Right atrium auricular region (tissue), 2 donors: ENCODE measurements around the gene NKX6-1. TPM values are rescaled to one million over a fixed set of nuclear protein-coding genes. Genes with fewer than 3 reads are reported as not detected.

ENCODE experiments used
- DNase-seq: peaks from one replicate; pipeline ENCODE4 v3.0.0-alpha.2; 2019; ENCODE audit warnings: low spot score
- H3K27ac ChIP-seq, 2 donors: fragments of 200-600 bp; sonication (generic); 1 replicate in 1 of 2; 2 replicates in 1 of 2; pipeline ENCODE4 v1.5.1; 2016 to 2019
- H3K27me3 ChIP-seq, 2 donors: fragments of 200-600 bp; sonication (generic); one replicate each; pipeline versions ENCODE4 v1.5.1 to v1.6.0; 2017 to 2019
- H3K36me3 ChIP-seq: fragments of 200-600 bp; sonication (generic); one replicate; pipeline ENCODE4 v1.5.1; 2016
- H3K4me1 ChIP-seq, 2 donors: fragments of 200-600 bp; sonication (generic); one replicate each; pipeline versions ENCODE4 v1.5.1 to v1.6.0; 2017 to 2019
- H3K4me3 ChIP-seq, 2 donors: fragments of 200-600 bp; sonication (generic); 1 replicate in 1 of 2; 2 replicates in 1 of 2; pipeline ENCODE4 v1.5.1; 2017 to 2019; ENCODE audit warnings: mild to moderate bottlenecking in 1 of 2, moderate library complexity in 1 of 2
- H3K9me3 ChIP-seq, 2 donors: fragments of 200-600 bp; sonication (generic); one replicate each; pipeline ENCODE4 v1.5.1; 2019
- total RNA-seq, 2 donors: library from RNA; depleted of rRNA; stranded (reverse); fragments of >200 nt; gene quantifications; one replicate each; pipeline ENCODE4 v1.1.0, GENCODE V29; 2016
- TF ChIP-seq, protein P1 (sequence below), 2 donors: fragments of 200-600 bp; sonication (generic); IDR thresholded peaks; one replicate each; pipeline ENCODE4 v1.5.1; 2019; ENCODE audit warnings: antibody characterized with exemption in 2 of 2

Gene NKX6-1
- total RNA-seq, 2 donors from 2014 or later, result not detected

DNA sequence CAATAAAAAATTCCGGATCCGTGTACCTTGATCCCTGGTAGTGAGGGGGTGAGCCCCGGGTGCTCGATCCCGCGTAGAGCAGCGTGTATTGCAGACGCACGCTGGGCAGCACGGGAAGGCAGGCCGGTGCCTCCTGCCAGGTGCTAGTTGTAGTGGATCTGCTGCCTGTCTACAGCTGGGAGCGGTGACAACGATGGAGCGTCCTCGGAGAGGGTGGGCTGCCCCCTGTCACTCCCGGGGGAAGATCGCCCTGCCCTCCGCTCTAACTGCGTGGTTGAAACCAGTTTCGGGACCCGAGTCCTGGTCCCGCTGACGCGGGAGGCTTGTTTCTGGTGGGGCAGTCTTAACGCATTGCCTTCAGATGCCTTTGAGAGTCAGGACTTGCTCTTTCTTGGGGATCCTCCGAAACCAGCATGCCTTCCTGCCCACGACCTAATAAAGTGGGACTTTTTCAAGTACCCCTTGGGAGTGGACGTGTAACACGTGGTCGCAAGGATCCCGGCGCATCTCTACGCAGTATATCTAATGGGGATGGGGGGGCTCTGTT lies 2.7 kb upstream of the NKX6-1 start:
- Histone ChIP-seq H3K4me3 (no peak overlapping the region), H3K36me3 (no peaks in the 10 kb centered on the region), H3K9me3 (no peaks in the 10 kb centered on the region), H3K4me1 (peaks cover 0 to 33% of the 10 kb centered on the region in 2 donors), H3K27ac (no peak overlapping the region), H3K27me3 (peaks cover 53 to 77% of the 10 kb centered on the region in 2 donors)
- DNase-seq, result no peak
- TF ChIP-seq, protein P1, sequence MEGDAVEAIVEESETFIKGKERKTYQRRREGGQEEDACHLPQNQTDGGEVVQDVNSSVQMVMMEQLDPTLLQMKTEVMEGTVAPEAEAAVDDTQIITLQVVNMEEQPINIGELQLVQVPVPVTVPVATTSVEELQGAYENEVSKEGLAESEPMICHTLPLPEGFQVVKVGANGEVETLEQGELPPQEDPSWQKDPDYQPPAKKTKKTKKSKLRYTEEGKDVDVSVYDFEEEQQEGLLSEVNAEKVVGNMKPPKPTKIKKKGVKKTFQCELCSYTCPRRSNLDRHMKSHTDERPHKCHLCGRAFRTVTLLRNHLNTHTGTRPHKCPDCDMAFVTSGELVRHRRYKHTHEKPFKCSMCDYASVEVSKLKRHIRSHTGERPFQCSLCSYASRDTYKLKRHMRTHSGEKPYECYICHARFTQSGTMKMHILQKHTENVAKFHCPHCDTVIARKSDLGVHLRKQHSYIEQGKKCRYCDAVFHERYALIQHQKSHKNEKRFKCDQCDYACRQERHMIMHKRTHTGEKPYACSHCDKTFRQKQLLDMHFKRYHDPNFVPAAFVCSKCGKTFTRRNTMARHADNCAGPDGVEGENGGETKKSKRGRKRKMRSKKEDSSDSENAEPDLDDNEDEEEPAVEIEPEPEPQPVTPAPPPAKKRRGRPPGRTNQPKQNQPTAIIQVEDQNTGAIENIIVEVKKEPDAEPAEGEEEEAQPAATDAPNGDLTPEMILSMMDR (IDR thresholded peaks at IDR 0.05), result no peak

DNA sequence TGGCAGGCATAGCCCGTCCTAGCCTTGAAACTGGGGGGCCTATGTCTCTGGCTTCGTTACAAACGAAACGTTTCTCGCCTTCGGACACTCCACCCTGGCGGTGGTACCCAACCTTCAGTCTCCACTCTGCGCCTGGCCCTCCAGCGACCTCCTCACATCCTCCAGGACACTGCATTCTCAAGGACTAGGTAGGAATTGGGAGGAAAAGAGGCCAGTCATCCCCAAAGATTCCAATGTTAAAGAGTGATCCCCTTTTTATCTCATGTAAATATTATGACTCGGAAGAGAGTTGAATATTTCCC lies 2.1 kb upstream of the NKX6-1 start:
- Histone ChIP-seq H3K4me3 (no peak overlapping the region), H3K9me3 (no peaks in the 10 kb centered on the region), H3K36me3 (no peaks in the 10 kb centered on the region), H3K27ac (no peak overlapping the region), H3K27me3 (peaks cover 56 to 83% of the 10 kb centered on the region in 2 donors), H3K4me1 (peaks cover 0 to 39% of the 10 kb centered on the region in 2 donors)
- TF ChIP-seq, protein P1 (IDR thresholded peaks at IDR 0.05), result no peak
- no peak for DNase-seq

DNA sequence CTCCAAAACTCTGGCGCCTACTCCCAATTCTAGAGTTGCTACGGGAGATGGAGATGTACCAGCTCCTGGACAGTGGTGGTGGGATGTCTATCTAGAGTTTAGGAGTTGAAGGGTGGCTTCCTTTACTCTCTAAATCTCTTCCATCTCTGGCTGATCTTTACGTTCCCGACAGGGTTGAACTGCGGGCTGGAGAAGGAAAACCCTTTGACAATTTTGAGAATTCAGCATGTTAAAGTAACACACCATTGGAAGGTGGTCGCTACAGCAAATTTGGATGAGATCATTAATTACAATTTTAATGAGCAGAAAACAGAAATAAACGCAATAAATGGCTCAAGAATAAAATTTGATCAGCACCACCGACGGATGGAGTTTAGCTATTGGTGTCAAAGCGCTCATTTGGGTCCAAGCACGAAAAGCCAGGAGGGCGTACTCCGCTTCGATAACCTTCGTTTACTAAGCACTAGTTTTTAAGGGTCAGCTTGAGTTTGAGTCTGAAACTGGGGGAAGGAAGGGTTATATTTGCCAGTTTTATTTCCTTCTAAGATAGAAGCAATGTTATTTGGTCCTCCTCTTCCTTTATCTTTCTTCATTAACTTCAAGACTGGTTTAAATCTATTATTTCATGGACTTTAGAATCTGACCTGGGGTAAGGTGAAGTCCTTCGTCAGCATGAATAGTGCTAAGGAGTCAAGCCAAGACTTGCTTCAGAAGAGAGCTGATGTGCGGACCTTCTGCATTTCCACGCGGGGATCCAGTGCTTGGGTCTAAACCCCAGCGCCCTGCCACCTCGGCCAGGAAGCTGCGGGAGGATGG lies 1.5 kb upstream of the NKX6-1 start:
- Histone ChIP-seq H3K4me1 (peaks cover 0 to 45% of the 10 kb centered on the region in 2 donors), H3K27ac (no peak overlapping the region), H3K36me3 (no peaks in the 10 kb centered on the region), H3K27me3 (peaks cover 62 to 89% of the 10 kb centered on the region in 2 donors), H3K9me3 (no peaks in the 10 kb centered on the region), H3K4me3 (no peak overlapping the region)
- TF ChIP-seq, protein P1 (IDR thresholded peaks at IDR 0.05), result no peak
- no peak for DNase-seq

DNA sequence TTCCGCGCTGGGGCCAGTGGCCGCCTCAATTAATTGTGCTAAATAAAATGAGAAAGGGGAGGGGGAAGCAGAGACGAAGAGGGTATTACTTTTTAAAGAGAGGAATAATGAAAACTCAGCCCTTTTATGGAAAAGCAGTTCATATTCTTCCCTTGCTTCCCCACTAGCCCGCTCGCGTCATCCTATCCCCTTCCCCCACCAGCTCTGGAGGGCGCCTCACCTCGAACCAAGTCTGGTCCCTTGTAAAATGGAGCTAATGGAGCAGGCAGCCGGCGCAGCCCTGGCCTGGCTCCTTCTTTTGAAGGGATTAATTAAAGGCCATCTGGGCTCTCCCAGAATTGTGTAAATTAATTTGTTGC lies 511 bp upstream of the NKX6-1 start:
- no peaks in the 10 kb centered on the region for H3K36me3 ChIP-seq
- H3K4me3 ChIP-seq, result peak overlapping the region in 1 of 2 donors; percentile 46
- peaks cover 66 to 98% of the 10 kb centered on the region in 2 donors for H3K27me3 ChIP-seq
- H3K4me1 ChIP-seq, result peaks cover 0 to 45% of the 10 kb centered on the region in 2 donors
- TF ChIP-seq, protein P1 (IDR thresholded peaks at IDR 0.05), result no peak
- no peaks in the 10 kb centered on the region for H3K9me3 ChIP-seq
- DNase-seq, result no peak
- H3K27ac ChIP-seq, result no peak overlapping the region

DNA sequence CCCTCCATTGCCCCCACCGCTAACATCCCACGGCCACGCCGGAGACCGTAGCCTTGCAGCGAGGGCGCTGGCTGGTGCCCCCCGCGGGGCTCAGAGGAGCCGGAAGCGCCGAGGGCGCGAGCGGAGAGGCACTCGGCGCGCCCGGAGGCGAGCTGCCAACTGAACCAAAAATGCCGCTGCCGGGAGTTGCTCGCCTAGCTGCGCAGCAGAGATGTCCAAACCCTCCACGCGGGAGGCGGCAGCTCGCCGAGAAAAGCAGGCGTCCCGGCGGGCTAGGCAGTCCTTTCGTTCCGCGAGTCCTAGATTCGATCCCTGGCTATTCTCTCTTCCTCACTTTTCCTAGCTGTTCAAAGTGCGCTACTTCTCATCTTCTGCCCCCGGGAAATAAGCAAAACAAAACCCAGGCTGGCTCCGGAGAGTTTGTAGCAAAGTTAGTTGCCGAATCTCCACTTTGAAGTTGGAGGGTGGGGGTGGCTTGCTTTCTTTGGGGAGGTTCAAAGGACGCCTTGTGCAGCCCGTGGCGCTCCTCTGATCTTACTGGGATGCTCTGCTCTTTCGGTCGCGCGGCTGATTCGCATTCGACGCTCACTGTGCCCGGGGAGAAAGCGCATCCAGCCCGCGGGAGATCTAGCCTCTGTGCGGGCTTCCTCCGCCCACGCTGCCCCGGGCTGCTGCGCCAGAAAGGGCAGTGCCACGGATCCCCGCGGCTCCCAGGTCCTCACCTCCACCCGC lies 723 bp downstream of the NKX6-1 start:
- Histone ChIP-seq H3K4me1 (peaks cover 0 to 47% of the 10 kb centered on the region in 2 donors), H3K27me3 (peaks cover 56 to 98% of the 10 kb centered on the region in 2 donors), H3K27ac (no peak overlapping the region), H3K9me3 (no peaks in the 10 kb centered on the region), H3K4me3 (peak overlapping the region; percentile 14 to 46), H3K36me3 (no peaks in the 10 kb centered on the region)
- TF ChIP-seq, protein P1 (IDR thresholded peaks at IDR 0.05), result no peak
- DNase-seq, result no peak
